Endothelial cell of umbilical vein (primary cell): ENCODE results near the gene PARD6G. TPM values are rescaled to one million over a fixed set of nuclear protein-coding genes. Genes with fewer than 3 reads are reported as not detected.

Experiments
- BruUV-seq: library from RNA; stranded (reverse); fragments of 400-500 nt; replicated peaks from 2 replicates; lab custom pipeline; 2021; lab: Mats Ljungman, UMichigan
- CTCF ChIA-PET: fragments of 300-600, 350-600 bp; sonication (Branson Sonifier 250); formaldehyde crosslinking; loops from one replicate; lab custom pipeline; 2021; ENCODE audit warnings: antibody characterized with exemption, inconsistent platforms; lab: Charles Lee
- POLR2A ChIA-PET: fragments of 300-600, 350-600 bp; sonication (Branson Sonifier 250); formaldehyde crosslinking; loops from one replicate; lab custom pipeline; 2021; ENCODE audit warnings: antibody characterized with exemption, inconsistent platforms; lab: Charles Lee
- DNase-seq: peaks from one replicate; pipeline ENCODE4 v3.0.0-alpha.2; 2011; ENCODE audit warnings: low read depth, low spot score
- FAIRE-seq: peaks from 2 replicates; lab custom pipeline; 2011; peaks lifted over from hg19 to GRCh38; lab: Jason Lieb, UNC
- H2AFZ ChIP-seq: 2 replicates; pipeline ENCODE4 v1.6.0; 2012; ENCODE audit warnings: low read depth, low read length, control low read depth, inconsistent platforms
- H3K27ac ChIP-seq: 2 replicates; pipeline ENCODE4 v1.5.1; 2011; ENCODE audit warnings: low read depth, mild to moderate bottlenecking, control low read depth, low read length, moderate library complexity; ENCODE audit not compliant: insufficient read depth
- H3K27me3 ChIP-seq, 2 experiments: 2 replicates each; pipeline versions ENCODE4 v1.6.0 to v1.6.1; 2011; ENCODE audit warnings: low read length in 2 of 2, mixed read lengths in 1 of 2; ENCODE audit not compliant: control insufficient read depth in 2 of 2, insufficient read depth in 2 of 2
- H3K36me3 ChIP-seq, 2 experiments: 2 replicates in 1 of 2; 3 replicates in 1 of 2; pipeline ENCODE4 v1.5.1; 2011; ENCODE audit warnings: low read length in 2 of 2, mild to moderate bottlenecking in 1 of 2, moderate library complexity in 1 of 2; ENCODE audit not compliant: control insufficient read depth in 2 of 2, insufficient read depth in 2 of 2; ENCODE audit errors: extremely low read depth in 1 of 2
- H3K4me1 ChIP-seq: 3 replicates; pipeline ENCODE4 v1.5.1; 2011; ENCODE audit warnings: mild to moderate bottlenecking, low read length; ENCODE audit not compliant: control insufficient read depth, insufficient read depth; ENCODE audit errors: extremely low read depth
- H3K4me2 ChIP-seq: 2 replicates; pipeline ENCODE4 v1.6.1; 2011; ENCODE audit warnings: low read length, control low read depth, mixed read lengths; ENCODE audit not compliant: insufficient read depth
- H3K4me3 ChIP-seq, 3 experiments: fragments of 200-600 bp in 1 of 3; sonication (generic), shearing (Covaris generic) in 1 of 3; replicated peaks in 1 of 3; 2 replicates each; pipeline ENCODE4 v1.5.1; 2011 to 2016; ENCODE audit warnings: control low read depth in 3 of 3, low read length in 3 of 3, mild to moderate bottlenecking in 2 of 3, inconsistent platforms in 1 of 3, low read depth in 1 of 3, moderate library complexity in 1 of 3; ENCODE audit not compliant: insufficient read depth in 1 of 3
- H3K79me2 ChIP-seq: 2 replicates; pipeline ENCODE4 v1.6.0; 2012; ENCODE audit warnings: low read length, inconsistent platforms; ENCODE audit not compliant: control insufficient read depth, insufficient read depth
- H3K9ac ChIP-seq: replicated peaks from 2 replicates; pipeline ENCODE3; 2011; ENCODE audit warnings: low read length, control low read depth; ENCODE audit not compliant: insufficient read depth; ENCODE audit errors: extremely low read depth
- H3K9me1 ChIP-seq: replicated peaks from 3 replicates; pipeline ENCODE4 v1.6.0; 2011; ENCODE audit warnings: mild to moderate bottlenecking, low read length; ENCODE audit not compliant: control insufficient read depth, insufficient read depth; ENCODE audit errors: extremely low read depth
- H3K9me3 ChIP-seq: replicated peaks from 2 replicates; pipeline ENCODE4 v1.5.1; 2012; ENCODE audit warnings: low read length, inconsistent platforms; ENCODE audit not compliant: control insufficient read depth, insufficient read depth
- H4K20me1 ChIP-seq: replicated peaks from 2 replicates; pipeline ENCODE3; 2011; ENCODE audit warnings: mild to moderate bottlenecking, low read length; ENCODE audit not compliant: control insufficient read depth, insufficient read depth; ENCODE audit errors: extremely low read depth
- EZH2 ChIP-seq: IDR thresholded peaks from 2 replicates; pipeline ENCODE4 v1.6.1; 2012; ENCODE audit warnings: borderline replicate concordance, low read depth, mild to moderate bottlenecking, moderate library complexity, low read length, inconsistent platforms; ENCODE audit not compliant: severe bottlenecking
- FOS ChIP-seq: IDR thresholded peaks from 2 replicates; pipeline ENCODE4 v1.6.1; 2011; ENCODE audit warnings: mild to moderate bottlenecking, low read length, moderate library complexity, borderline replicate concordance; ENCODE audit not compliant: insufficient read depth
- GATA2 ChIP-seq: IDR thresholded peaks from 2 replicates; pipeline ENCODE4 v1.7.0; 2011; ENCODE audit warnings: low read depth, mild to moderate bottlenecking, moderate library complexity, mixed read lengths, low read length; ENCODE audit not compliant: insufficient read length, insufficient read depth
- JUN ChIP-seq: IDR thresholded peaks from 2 replicates; pipeline ENCODE4 v1.6.1; 2011; ENCODE audit warnings: borderline replicate concordance, low read depth; ENCODE audit not compliant: insufficient read length, insufficient read depth
- MYC ChIP-seq: IDR thresholded peaks from one replicate; pipeline ENCODE4 v1.6.1; 2011; ENCODE audit warnings: mild to moderate bottlenecking, low read depth, low read length
- POLR2A ChIP-seq: IDR thresholded peaks from 2 replicates; pipeline ENCODE4 v1.6.1; 2012; ENCODE audit warnings: low read depth, mild to moderate bottlenecking, control low read depth, low read length
- POLR2AphosphoS5 ChIP-seq: IDR thresholded peaks from 2 replicates; pipeline ENCODE4 v1.6.1; 2012; ENCODE audit warnings: low read depth, mild to moderate bottlenecking, control low read depth, low read length, moderate library complexity; ENCODE audit not compliant: insufficient read depth
- dilution Hi-C: fragments of 300-500 bp; cut with MboI; formaldehyde crosslinking; loops from one replicate; pipeline ENCODE4 v1.15.0; 2019; ENCODE audit warnings: low sequenced_read_pairs; ENCODE audit not compliant: extremely low pct_ligation_motif_present
- intact Hi-C: fragments of 100-400 bp; cut with micrococcal nuclease; formaldehyde crosslinking; loops from one replicate; pipeline ENCODE4 v1.10.0; 2022
- polyA plus RNA-seq, 4 experiments: library from polyadenylated mRNA; depleted of rRNA in 3 of 4; stranded (reverse) in 3 of 4; unstranded in 1 of 4; fragments of >200 nt; gene quantifications; 2 replicates each; pipeline versions ENCODE4 v1.2.1 to v1.2.3, GENCODE V29; 2011 to 2012; ENCODE audit warnings: missing spikeins in 1 of 4
- total RNA-seq: library from RNA; stranded (reverse); gene quantifications from 2 replicates; pipeline ENCODE4 v1.2.3, GENCODE V29; 2021
- TF ChIP-seq, protein P1 (sequence below), 2 donors: IDR thresholded peaks; 1 replicate in 1 of 2; 2 replicates in 1 of 2; pipeline ENCODE4 v1.5.1; 2011; ENCODE audit warnings: low read length in 2 of 2, mild to moderate bottlenecking in 2 of 2, moderate library complexity in 2 of 2, control low read depth in 1 of 2, inconsistent platforms in 1 of 2, low read depth in 1 of 2; ENCODE audit not compliant: insufficient read depth in 1 of 2; ENCODE audit errors: extremely low read depth in 1 of 2
- TF ChIP-seq, protein P2 (sequence below): IDR thresholded peaks from 2 replicates; pipeline ENCODE4 v1.6.1; 2011; ENCODE audit not compliant: insufficient read depth, insufficient read length

The PARD6G gene
- total and polyA plus RNA-seq, 2 donors (not counting 3 experiments of a cell fraction or from before 2014, with no cell fraction given), result 1.2 to 1.8 TPM

DNA sequence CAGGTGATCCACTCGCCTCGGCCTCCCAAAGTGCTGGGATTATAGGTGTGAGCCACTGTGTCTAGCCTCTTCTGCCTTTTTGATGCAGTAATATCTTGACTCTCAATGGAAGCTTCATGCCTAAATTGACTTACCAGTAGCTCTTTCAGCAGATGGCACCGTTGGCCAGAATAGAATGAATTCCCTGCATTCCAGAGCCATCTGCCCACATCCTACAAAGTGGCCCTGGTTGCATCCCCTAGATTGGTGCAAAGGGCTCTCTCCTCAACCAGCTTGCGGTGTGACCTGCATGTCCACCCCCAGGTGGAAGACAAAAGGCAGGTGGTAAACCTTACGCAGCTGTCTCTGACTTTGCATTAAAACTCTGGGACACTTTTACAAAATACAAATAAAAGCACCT lies 4.4 kb upstream of the PARD6G start:
- no peak overlapping the region for H2AFZ ChIP-seq
- DNase-seq (no peak), FAIRE-seq (no peak)
- no peaks in the 10 kb centered on the region for H3K9me3 ChIP-seq
- ChIA-PET CTCF (interaction anchor here (0.8 to 1.2 kb wide), 2 partner anchors 81 to 92 kb away, joined by 3 read pairs; no protein-coding TSS in a partner anchor), POLR2A (no interaction called here)
- no peaks in the 10 kb centered on the region for H3K9me1 ChIP-seq
- no peak overlapping the region for H3K27ac ChIP-seq
- no peaks in the 10 kb centered on the region for H3K36me3 ChIP-seq
- intact Hi-C loops, result no loop called here
- no TSS peak for BruUV-seq
- H3K27me3 ChIP-seq, result peaks cover 8 to 13% of the 10 kb centered on the region in 2 experiments
- H3K4me3 ChIP-seq, result no peak overlapping the region
- dilution Hi-C loops, result no loop called here
- H3K4me2 ChIP-seq, result no peak overlapping the region
- H3K9ac ChIP-seq, result no peak overlapping the region
- H3K4me1 ChIP-seq, result peaks cover 2% of the 10 kb centered on the region
- H4K20me1 ChIP-seq, result no peaks in the 10 kb centered on the region
- TF ChIP-seq GATA2 (no peak), JUN (no peak), POLR2AphosphoS5 (no peak), MYC (no peak), POLR2A (no peak), FOS (no peak), EZH2 (no peak)
- TF ChIP-seq, protein P1, sequence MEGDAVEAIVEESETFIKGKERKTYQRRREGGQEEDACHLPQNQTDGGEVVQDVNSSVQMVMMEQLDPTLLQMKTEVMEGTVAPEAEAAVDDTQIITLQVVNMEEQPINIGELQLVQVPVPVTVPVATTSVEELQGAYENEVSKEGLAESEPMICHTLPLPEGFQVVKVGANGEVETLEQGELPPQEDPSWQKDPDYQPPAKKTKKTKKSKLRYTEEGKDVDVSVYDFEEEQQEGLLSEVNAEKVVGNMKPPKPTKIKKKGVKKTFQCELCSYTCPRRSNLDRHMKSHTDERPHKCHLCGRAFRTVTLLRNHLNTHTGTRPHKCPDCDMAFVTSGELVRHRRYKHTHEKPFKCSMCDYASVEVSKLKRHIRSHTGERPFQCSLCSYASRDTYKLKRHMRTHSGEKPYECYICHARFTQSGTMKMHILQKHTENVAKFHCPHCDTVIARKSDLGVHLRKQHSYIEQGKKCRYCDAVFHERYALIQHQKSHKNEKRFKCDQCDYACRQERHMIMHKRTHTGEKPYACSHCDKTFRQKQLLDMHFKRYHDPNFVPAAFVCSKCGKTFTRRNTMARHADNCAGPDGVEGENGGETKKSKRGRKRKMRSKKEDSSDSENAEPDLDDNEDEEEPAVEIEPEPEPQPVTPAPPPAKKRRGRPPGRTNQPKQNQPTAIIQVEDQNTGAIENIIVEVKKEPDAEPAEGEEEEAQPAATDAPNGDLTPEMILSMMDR (IDR thresholded peaks at IDR 0.05; ENCODE audit: extremely low read depth in 1 of 2, insufficient read depth in 1 of 2, low read depth in 1 of 2, low read length in 2 of 2), result no peak
- TF ChIP-seq, protein P2, sequence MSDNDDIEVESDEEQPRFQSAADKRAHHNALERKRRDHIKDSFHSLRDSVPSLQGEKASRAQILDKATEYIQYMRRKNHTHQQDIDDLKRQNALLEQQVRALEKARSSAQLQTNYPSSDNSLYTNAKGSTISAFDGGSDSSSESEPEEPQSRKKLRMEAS, result no peak
- H3K79me2 ChIP-seq, result no peaks in the 10 kb centered on the region
